SJSA1 (cell line): ENCODE measurements around the gene COL13A1. TPM values are rescaled to one million over a fixed set of nuclear protein-coding genes. Genes with fewer than 3 reads are reported as not detected.

Source experiments
- DNase-seq, 2 experiments: peaks; one replicate each; pipeline ENCODE4 v3.0.0-alpha.2; 2015 to 2020; ENCODE audit warnings: low spot score in 2 of 2, low read depth in 1 of 2
- H3K27ac ChIP-seq: fragments of 250-450 bp; sonication (Bioruptor Pico); 2 replicates; pipeline ENCODE4 v1.5.1; 2020; ENCODE audit warnings: mild to moderate bottlenecking, moderate library complexity
- H3K27me3 ChIP-seq: fragments of 250-450 bp; sonication (Bioruptor Pico); replicated peaks from 2 replicates; pipeline ENCODE4 v1.5.1; 2020; ENCODE audit warnings: mild to moderate bottlenecking, moderate library complexity
- H3K36me3 ChIP-seq: fragments of 250-450 bp; sonication (Bioruptor Pico); 2 replicates; pipeline ENCODE4 v1.5.1; 2020; ENCODE audit warnings: mild to moderate bottlenecking
- H3K4me1 ChIP-seq: fragments of 250-450 bp; sonication (Bioruptor Pico); replicated peaks from 2 replicates; pipeline ENCODE4 v1.6.1; 2021; ENCODE audit warnings: mild to moderate bottlenecking
- H3K4me3 ChIP-seq: fragments of 250-450 bp; sonication (Bioruptor Pico); 2 replicates; pipeline ENCODE4 v1.5.1; 2020; ENCODE audit warnings: mild to moderate bottlenecking
- H3K9me3 ChIP-seq: fragments of 250-450 bp; sonication (Bioruptor Pico); replicated peaks from 2 replicates; pipeline ENCODE4 v1.5.1; 2020; ENCODE audit warnings: mild to moderate bottlenecking
- total RNA-seq: library from RNA; depleted of rRNA; stranded (reverse); fragments of >200 nt; shearing (Covaris generic); gene quantifications from 2 replicates; pipeline ENCODE4 v1.2.3, GENCODE V29; 2014

The COL13A1 gene
- total RNA-seq, 1 experiment from 2014 or later, result 74.8 TPM

- H3K9me3 ChIP-seq, result no peaks in the 10 kb centered on the region
- DNase-seq, result no peak
- no peak overlapping the region for H3K4me3 ChIP-seq
- H3K27ac ChIP-seq, result no peak overlapping the region
- no peaks in the 10 kb centered on the region for H3K27me3 ChIP-seq
- peaks cover 21% of the 10 kb centered on the region for H3K4me1 ChIP-seq
- no peaks in the 10 kb centered on the region for H3K36me3 ChIP-seq
These were observed 28.6 kb upstream of the COL13A1 start for GRCh38 chr10:69772933-69773704.

- H3K4me1 ChIP-seq, result peaks cover 6% of the 10 kb centered on the region
- H3K36me3 ChIP-seq, result no peaks in the 10 kb centered on the region
- no peaks in the 10 kb centered on the region for H3K9me3 ChIP-seq
- no peak for DNase-seq
- no peak overlapping the region for H3K27ac ChIP-seq
- H3K27me3 ChIP-seq, result no peaks in the 10 kb centered on the region
- H3K4me3 ChIP-seq, result no peak overlapping the region
These were observed 27.1 kb upstream of the COL13A1 start for GRCh38 chr10:69774596-69774995.

- Histone ChIP-seq H3K27ac (no peak overlapping the region), H3K36me3 (no peaks in the 10 kb centered on the region), H3K4me1 (no peaks in the 10 kb centered on the region), H3K27me3 (no peaks in the 10 kb centered on the region; the same call in 1 of the 2 replicates), H3K4me3 (no peak overlapping the region), H3K9me3 (no peaks in the 10 kb centered on the region)
- DNase-seq, result no peak
These were observed 21.6 kb upstream of the COL13A1 start for GRCh38 chr10:69780077-69780476.

GRCh38 chr10:69781576-69781975 is 20.1 kb upstream of the COL13A1 start:
- Histone ChIP-seq H3K36me3 (no peaks in the 10 kb centered on the region), H3K27ac (no peak overlapping the region), H3K4me1 (no peaks in the 10 kb centered on the region), H3K27me3 (no peaks in the 10 kb centered on the region; the same call in 1 of the 2 replicates), H3K9me3 (no peaks in the 10 kb centered on the region), H3K4me3 (no peak overlapping the region)
- DNase-seq, result no peak

- Histone ChIP-seq H3K4me1 (peaks cover under 1% of the 10 kb centered on the region), H3K4me3 (no peak overlapping the region), H3K9me3 (no peaks in the 10 kb centered on the region), H3K36me3 (no peaks in the 10 kb centered on the region), H3K27ac (no peak overlapping the region), H3K27me3 (no peaks in the 10 kb centered on the region; the same call in 1 of the 2 replicates)
- DNase-seq, result no peak
These were observed 18.2 kb upstream of the COL13A1 start for GRCh38 chr10:69783515-69783914.

- Histone ChIP-seq H3K27ac (no peak overlapping the region), H3K27me3 (no peaks in the 10 kb centered on the region), H3K36me3 (no peaks in the 10 kb centered on the region), H3K9me3 (no peaks in the 10 kb centered on the region; the same call in 1 of the 2 replicates), H3K4me3 (no peak overlapping the region), H3K4me1 (peaks cover 16% of the 10 kb centered on the region)
- DNase-seq, result peak in 1 of 2 experiments; percentile 51
These were observed 14.9 kb upstream of the COL13A1 start for GRCh38 chr10:69786791-69787190.

- Histone ChIP-seq H3K36me3 (no peaks in the 10 kb centered on the region), H3K27ac (no peak overlapping the region), H3K9me3 (no peaks in the 10 kb centered on the region; the same call in 1 of the 2 replicates), H3K27me3 (no peaks in the 10 kb centered on the region), H3K4me3 (no peak overlapping the region), H3K4me1 (peaks cover 16% of the 10 kb centered on the region)
- DNase-seq, result no peak
These were observed 14.0 kb upstream of the COL13A1 start for GRCh38 chr10:69787681-69788080.

GRCh38 chr10:69789164-69789576 is 12.5 kb upstream of the COL13A1 start:
- Histone ChIP-seq H3K36me3 (no peaks in the 10 kb centered on the region), H3K27ac (no peak overlapping the region; the same call in 1 of the 2 replicates), H3K9me3 (no peaks in the 10 kb centered on the region; the same call in 1 of the 2 replicates), H3K27me3 (no peaks in the 10 kb centered on the region), H3K4me3 (no peak overlapping the region), H3K4me1 (peaks cover 16% of the 10 kb centered on the region)
- DNase-seq, result peak in 1 of 2 experiments; percentile 72

GRCh38 chr10:69791812-69792211 is 9.9 kb upstream of the COL13A1 start:
- no peaks in the 10 kb centered on the region for H3K36me3 ChIP-seq
- H3K27ac ChIP-seq, result no peak overlapping the region
- H3K27me3 ChIP-seq, result no peaks in the 10 kb centered on the region
- no peaks in the 10 kb centered on the region; the same call in 1 of the 2 replicates for H3K9me3 ChIP-seq
- no peak for DNase-seq
- no peak overlapping the region for H3K4me3 ChIP-seq
- peaks cover 16% of the 10 kb centered on the region for H3K4me1 ChIP-seq

- H3K4me3 ChIP-seq, result no peak overlapping the region
- DNase-seq, result no peak
- peaks cover 16% of the 10 kb centered on the region for H3K4me1 ChIP-seq
- H3K9me3 ChIP-seq, result no peaks in the 10 kb centered on the region; the same call in 1 of the 2 replicates
- H3K36me3 ChIP-seq, result no peaks in the 10 kb centered on the region
- H3K27ac ChIP-seq, result no peak overlapping the region
- no peaks in the 10 kb centered on the region for H3K27me3 ChIP-seq
These were observed 9.4 kb upstream of the COL13A1 start for GRCh38 chr10:69792341-69792740.

- Histone ChIP-seq H3K27me3 (no peaks in the 10 kb centered on the region), H3K27ac (no peak overlapping the region)
- DNase-seq, result no peak
These were observed 7.0 kb upstream of the COL13A1 start for GRCh38 chr10:69794673-69795072.

GRCh38 chr10:69795242-69795934 is 6.3 kb upstream of the COL13A1 start:
- Histone ChIP-seq H3K9me3 (no peaks in the 10 kb centered on the region), H3K4me1 (peaks cover 5% of the 10 kb centered on the region; the same call in 1 of the 2 replicates), H3K27me3 (no peaks in the 10 kb centered on the region), H3K4me3 (no peak overlapping the region), H3K27ac (no peak overlapping the region), H3K36me3 (no peaks in the 10 kb centered on the region)
- no peak for DNase-seq

More at GRCh38 chr10:69794673-69795072, 7.0 kb upstream of the COL13A1 start:
- Histone ChIP-seq H3K4me1 (peaks cover 4% of the 10 kb centered on the region), H3K36me3 (no peaks in the 10 kb centered on the region), H3K4me3 (no peak overlapping the region), H3K9me3 (no peaks in the 10 kb centered on the region)

- Histone ChIP-seq H3K27ac (no peak overlapping the region), H3K4me1 (peaks cover 17% of the 10 kb centered on the region)
- DNase-seq, result no peak
These were observed 3.7 kb upstream of the COL13A1 start for GRCh38 chr10:69797959-69798358.

GRCh38 chr10:69800109-69800508 is 1.6 kb upstream of the COL13A1 start:
- Histone ChIP-seq H3K4me1 (peaks cover 32% of the 10 kb centered on the region), H3K4me3 (no peak overlapping the region), H3K36me3 (peaks cover 8% of the 10 kb centered on the region; the same call in 1 of the 2 replicates), H3K27me3 (no peaks in the 10 kb centered on the region), H3K9me3 (no peaks in the 10 kb centered on the region), H3K27ac (no peak overlapping the region)
- DNase-seq, result peak; percentile 68 to 77

More at GRCh38 chr10:69797959-69798358, 3.7 kb upstream of the COL13A1 start:
- Histone ChIP-seq H3K9me3 (no peaks in the 10 kb centered on the region), H3K4me3 (no peak overlapping the region), H3K36me3 (peaks cover 3% of the 10 kb centered on the region; the same call in 1 of the 2 replicates), H3K27me3 (no peaks in the 10 kb centered on the region)
